Astrocyte of the hippocampus (primary cell): Measurements from ENCODE around the gene PCK1.

Experiments
- DNase-seq: peaks from one replicate; pipeline ENCODE4 v3.0.0; 2011; ENCODE audit warnings: low read depth, low spot score

The PCK1 gene

DNA sequence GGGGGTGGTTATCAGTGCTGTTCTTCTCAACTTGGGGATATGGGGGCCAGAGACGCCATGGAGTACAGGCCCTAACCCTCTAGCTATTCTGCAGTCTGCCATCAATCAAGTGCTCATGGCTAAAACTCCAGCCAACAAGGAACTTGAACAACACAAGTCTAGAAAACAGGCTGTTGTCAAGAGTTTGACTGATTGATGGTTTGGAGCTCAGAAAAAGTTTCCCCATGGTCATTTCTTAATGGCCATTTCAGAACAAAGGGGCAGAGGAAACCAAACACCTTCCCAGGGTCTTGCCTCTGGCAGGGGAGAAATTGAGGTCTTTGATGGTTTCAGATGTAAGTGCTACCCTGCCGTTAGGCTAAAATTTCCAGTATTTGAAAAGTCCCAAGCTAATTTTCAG lies 15.1 kb downstream of the PCK1 start:
- DNase-seq: no peak

DNA sequence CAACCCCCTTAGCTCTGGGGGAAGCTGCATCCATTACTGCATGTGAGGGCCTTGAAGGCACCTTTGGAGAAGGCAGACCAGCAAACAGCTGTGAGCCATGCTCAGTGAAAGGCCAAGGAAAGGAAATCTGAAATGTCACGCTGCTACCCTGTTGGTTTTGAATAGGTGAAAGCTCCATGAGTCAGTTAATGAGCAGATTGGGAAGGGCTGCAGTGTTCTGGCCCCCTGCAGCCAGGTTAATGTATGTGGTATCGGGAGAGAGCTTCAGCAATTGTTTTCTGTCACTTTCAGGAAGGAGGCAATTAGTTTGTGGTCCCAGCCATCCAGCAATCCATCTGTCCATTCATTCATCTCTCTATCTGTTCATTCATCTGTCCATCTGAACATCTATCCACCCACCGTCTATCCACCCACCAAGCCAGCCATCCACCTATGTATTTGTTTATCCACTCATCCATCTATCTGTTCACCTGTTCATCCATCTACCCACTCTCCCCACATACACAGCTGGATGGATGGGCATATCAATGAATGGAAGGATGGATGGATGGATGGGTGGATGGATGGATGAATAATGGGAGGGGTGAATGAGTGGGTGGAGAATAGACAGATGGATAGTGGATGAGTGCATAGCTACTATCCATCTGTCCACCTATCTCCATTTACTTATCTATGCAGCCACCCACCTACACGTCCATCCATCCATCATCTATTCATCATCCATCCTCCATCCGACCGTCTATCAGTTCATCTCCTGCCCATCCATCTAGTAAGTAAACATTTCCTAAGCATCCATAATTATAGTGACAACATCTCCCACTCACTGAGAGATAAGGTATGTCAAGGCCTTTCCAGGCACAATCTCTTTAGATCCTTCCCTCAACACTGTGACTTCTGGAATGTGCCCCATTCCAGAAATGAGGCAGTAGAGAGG lies 16.0 kb downstream of the PCK1 start:
- no peak for DNase-seq

DNA sequence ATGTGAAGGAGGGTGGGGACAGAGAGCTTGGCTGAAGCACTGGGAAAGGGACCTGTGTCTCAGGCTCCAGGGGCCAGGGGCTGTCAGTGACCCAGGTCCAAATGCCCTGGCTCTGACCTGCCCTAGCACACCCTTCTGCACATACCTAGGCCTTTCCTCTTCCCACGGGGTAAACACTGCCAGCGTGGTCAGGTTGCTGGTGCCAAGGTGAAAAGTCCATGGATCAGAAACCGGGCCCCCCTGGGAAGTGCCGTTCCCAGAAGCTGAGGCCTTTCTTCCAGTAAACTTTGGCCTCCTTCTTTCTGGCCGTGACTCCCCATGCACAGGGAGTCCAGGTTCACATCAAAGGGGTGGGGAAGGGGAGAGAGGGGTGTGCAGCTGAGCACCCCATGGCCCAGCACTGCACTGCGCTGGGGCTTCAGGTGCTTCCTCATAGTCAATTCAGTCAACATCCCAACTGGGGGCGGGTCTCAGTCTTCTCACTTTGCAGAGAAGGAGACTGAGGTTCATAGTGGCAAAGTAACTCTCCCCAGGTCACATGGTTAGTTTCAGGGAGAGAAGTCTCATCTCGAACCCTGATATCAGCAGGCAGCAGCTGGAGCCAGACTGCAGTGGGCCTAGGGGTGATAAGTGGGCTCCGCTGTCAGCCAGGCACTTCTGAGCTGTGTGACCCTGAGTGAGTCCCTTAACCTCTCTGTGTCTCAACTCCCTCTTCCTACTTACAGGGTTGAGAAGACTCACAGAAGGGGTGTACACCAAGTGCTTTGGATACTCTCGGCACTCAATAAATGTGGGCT lies 17.0 kb downstream of the PCK1 start:
- DNase-seq: no peak

DNA sequence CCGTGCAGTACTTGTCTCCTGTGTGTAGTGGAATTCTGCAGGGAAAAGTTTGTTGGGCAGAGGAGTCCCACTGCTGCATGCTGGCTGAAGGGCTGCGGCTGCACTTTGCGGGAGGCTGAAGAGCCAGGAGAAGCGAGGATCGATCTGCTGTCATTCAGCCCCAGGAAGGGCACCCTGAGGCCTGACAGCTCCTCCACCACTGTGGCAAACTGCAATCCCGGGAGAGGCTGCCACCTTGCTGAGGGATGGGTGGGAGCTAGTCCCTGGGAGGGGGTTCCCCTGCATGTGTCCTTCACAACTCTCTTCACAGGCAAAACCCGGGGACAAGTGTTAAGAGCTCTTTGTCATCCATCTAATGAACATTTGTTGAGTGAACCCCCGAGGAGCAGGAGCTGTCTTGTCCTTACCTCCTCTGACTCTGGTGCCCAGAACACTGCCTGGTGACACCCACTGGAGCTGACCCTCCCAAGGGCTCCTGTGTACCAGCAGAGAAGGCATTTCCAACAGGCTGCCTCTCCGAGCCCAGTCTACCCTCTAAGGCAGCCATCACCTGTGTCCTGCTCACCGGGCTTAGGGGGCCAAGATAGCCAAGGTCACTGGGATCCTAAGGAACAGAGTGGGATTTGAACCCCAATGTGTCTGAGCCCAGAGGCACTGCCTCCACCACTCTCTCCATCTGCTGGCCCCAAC lies 17.7 kb downstream of the PCK1 start:
- DNase-seq: no peak

DNA sequence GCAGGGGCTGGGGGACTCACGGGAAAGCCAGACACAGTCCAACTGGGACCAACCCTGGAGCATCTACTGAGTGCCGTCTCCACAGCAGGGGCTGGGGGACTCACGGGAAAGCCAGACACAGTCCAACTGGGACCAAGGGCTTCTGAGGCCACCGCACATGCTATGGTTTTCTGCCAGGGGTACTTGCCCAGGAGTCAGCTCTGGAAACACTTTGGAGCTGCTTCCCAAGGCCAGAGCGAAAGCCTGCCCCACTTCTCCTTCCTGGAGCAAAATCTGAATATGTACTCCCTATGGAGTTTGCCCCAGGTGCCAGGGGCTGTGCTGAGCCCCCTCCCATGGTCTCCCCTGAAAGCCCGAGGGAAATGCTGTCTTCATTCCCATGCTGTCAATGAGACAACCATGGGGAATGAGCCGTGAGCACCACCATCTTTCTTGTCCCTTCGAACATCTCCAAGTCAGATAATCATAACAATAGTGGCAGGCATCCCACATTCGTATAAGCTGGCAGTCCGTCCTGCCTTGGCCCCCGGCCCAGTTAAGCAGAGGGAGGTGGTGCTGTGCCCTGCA lies 18.5 kb downstream of the PCK1 start:
- DNase-seq: no peak

DNA sequence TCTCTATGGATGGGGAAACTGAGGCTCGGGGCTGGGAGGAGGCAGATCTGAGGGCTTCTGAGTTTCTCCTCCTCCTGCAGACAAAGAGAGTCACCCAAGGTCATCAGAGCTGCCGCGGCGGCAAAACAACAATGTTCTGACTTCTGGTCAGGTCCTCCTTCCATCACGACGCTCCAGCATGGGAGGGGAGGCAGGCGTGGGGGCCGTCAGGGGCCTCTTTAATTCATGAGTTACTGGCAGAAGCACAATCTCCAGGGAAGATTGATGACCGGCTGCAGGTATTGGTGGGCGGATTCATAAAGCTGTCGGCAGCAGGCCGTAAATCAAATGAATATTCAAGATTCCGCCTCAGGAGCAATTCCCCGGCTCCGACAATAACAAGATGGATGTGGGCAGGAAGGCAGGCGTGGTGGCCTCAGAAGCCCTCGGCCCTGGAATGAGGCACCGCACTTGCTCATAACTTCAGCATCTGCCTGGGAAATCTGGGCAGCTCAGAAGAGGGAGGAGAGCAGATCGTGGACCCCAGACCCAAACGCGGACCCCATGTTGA lies 19.1 kb downstream of the PCK1 start:
- DNase-seq: peak; percentile 22

DNA sequence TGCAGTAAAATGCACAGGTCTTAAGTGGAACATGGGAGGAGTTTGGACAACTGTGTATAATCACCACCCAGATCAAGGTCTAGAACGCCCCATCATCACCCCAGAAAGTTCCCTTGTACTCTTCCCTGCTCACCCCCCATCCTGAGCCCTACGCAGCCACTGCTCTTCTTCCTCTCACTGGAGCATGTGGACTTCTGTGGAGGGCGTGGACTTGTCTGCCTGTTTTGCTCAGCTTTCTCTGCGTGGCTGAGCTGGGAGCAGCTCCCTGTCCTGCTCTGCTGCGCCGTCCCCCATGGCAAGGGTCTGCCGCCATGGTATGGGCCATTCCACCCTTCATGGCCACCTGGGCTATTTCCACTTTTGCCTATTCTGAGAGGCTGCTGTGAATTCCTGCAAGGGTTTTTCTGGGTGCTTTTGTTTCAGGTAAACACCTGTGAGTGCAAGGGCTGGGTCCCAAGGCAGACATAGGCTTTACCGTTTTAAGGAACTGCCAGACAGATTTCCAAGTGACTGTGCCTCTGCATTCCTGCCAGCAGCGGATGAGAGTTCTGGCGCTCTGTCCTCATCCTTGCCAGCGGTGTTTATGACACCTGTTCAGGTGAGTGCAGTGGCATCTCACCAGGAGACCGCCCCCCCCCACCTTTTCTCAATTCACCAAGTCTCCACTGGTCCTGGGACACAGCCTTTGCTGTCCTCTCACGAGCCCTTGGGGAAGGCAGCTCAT lies 19.7 kb downstream of the PCK1 start:
- DNase-seq: no peak

DNA sequence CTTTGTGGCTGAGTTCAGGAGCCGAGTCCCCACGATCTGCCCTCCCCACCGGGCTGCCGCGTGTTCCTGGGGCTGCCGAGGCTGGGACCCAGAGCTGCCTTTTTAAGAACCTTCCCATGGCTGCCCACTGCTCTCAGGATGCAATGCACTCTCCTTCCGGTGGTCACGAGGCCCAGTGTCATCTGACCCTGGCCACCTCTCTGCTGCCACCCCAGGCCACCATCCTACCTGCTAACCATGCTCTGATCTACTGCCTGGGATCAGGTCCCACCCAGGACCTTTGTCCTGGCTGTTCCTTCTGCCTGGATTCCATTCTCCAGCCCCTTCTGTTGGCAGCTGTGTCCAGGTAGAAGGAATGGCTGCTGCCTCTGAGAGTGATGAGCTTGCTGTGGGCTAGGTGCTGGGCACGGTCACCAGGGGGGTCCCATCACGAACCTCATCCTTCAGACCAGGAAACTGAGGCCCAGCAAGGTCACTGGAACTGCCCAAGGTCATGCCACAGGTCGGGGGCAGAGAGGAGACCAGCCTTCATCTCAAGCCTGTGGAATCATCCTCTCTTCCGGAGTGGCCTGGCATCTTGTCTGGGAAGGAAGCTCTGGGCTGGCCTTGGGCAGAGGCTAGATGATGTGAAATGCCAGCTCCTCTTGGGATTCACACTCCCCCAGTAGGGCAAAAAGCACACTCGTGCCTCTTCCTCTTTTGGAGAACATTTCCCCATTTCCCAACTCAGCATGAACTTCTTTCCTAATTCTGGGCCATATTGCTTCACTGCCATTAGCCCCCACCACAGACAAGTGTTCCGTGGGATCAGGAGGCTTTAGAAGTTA lies 20.5 kb downstream of the PCK1 start:
- DNase-seq: no peak

DNA sequence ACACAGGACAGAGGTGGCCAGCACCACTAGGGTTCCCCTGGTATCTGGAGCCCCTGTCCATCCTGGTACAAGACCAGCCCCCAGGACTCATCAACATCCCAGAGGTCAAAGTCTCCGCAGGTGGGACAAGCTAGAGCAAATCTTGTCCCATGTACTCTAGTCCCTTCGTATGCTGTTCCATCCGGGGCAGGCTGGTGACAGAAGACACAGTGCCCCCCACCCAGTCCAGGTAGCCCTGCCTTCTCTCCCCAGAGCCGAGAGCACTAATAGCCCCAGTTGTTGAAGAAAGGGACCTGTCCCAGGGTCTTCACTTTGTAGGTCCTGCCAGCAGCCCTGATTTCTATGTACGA lies 21.1 kb downstream of the PCK1 start:
- DNase-seq: no peak

DNA sequence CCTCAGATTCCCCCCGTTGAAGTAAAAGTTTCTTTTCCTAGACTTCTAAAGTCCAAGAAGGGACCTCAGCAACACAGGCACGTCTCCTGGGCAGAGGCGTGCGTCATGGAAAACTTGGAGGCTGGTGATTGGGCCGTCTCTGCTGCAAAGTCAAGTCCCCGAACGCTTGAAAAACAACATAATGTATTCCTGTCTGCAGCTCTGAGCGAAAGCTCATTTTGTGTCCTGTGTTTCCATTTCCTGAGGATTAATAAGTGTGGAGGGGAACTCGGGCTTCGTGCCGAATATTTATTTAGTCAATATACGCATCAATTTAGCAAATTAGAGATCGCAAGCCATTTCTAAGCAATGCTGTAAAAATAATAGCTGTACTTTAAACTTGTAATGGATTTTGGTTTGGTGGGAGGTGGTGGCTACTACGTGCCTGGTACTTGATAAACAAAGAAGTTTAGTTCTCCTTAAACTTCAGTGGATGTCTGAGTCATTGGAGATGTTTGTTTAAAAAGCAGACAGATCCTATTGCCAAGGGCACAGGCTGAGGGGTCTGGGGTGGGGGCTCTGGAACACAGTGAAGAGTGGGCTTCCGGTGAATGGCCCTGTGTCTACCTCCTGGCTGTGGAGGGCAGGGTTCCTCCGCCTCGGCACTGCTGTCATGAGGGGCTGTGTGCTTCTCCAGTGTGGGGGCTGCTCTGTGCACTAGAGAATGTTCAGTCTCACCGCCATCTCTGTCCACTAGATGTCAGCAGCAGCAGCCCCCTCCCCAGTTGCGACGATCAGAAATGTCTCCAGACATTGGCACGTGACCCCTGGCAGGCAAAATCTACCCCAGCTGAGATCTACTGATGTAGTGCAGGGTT lies 21.8 kb downstream of the PCK1 start:
- DNase-seq: peak; percentile 91

DNA sequence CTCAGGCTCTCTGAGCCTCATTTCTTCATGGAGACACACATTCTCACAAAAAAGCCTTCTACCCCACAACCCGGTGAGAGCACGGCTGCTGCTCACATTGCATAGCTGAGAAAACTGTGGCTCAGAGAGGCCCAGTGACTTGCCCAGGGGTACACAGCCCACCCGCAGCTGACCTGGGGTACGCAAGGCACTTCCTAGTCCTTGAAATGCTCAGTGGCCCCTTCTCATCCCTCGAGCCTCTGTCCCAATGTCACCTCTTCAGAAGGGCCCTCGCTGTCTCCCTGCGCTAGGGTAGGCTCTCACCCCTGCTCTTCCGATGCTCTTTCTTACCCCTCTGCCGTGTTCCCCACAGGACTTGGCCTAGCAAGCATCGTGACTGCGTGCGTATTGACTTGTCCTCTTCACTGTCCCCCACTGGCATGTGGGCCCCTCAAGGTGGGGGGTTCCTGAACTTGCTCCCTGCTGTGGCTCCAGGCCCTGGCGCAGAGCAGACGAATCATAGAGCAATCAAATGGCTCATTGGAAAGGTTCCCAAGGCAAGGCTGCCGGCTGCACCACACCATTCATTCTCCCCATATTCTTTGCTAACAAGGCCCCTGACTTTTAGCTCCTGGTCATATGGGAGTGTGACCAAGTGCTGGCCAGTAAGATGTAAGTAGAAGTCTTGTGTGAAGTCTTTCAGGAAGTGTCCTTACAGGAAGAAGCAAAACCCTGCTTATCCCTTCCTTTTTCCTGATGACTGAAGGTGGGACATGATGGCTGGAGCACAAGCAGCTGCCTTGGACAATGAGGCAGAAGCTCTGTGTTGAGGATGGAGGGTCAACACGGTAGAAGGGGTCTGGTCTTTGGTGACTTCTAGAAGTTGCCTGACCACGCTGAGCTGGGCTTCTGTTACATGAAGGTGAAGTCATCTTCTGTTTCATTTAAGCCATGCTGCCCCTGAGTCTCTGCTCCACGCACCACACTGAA lies 22.7 kb downstream of the PCK1 start:
- DNase-seq: no peak

DNA sequence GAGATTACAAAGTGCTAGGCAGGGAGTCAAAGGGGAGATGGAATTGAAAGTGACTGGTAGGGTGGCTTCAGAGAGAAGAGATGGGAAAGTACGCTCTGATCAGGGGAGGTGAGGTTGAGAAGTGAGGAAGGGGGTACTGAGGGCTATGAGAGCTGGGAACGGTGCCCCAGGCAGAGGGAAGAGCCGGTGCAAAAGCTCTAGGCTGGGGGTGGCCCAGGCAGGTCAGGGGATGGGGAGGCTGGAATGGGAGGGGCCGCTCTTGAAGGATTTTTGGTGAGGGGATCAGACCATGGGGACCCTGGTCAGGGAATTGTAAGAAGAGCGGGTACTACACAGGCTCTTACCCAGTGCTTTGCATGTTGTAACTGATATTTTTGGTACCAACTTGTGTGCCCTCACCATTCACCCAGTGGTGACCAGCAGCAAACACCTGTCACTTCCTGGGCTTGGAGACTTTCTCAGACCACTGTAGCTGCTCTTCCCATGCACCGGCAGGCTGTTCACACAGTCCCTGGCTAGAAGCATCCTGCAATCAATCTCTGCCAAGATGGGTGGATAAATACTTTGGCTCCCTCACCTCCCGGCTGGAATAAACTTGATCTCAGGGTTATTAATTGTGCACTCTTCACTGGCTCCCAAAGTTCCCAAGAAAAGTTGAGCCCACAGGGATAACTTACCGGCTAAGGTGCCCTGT lies 24.0 kb downstream of the PCK1 start:
- DNase-seq: no peak

DNA sequence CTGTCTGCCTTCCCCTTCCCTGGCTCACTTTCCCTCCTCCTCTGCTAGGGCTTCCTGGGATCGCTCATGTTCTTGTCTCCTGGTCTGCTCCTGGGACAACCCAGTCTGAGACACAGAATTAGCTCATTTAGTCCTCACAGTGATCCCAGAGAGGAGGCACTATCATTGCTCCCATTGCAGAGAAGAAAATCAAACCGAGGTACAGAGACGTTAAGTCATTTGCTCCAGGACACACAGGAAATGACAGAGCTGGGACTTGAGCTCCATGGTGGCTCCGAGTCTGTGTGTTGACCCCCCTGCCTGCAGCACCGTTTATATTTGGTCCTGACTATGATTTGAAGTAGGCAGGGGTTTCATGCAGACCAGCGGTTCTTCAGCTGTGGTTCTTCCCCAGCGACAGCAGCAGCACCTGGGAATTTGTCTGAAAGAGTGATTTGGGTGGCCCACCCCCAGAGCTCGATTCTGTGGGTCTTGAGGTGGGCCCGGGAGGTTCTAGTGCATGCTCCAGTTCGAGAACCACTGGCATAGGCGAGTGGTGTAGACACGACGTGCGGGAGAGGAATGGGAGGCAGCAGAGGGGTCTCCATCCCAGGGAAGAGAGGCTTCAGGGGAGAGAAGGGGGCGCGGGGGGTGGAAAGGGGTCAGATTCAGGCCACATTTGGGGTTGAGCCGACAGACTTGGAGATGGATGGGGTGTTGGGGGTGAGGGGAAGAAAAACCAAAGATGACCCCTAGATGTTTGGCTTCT lies 24.7 kb downstream of the PCK1 start:
- no peak for DNase-seq

DNA sequence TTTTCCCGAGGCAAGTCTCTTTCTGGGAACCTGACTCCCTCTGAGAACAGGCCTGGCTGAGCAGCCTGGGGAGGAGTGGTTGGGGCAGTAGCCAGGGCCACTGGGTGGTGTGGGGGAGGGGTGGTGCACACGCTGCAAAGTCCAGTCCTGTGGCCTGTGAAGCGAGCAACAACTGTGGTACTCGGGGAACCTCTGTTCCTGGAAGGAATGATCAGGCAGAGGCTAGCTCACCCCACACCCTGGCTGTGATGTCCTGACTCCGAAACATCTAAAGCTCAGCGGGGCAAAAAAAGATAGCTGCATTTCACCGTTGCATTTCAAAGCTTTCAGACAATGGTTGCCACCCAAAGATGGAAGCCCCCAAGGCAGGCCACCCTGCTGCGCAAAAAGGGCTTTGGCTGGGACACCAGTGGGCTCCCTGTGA lies 25.5 kb downstream of the PCK1 start:
- peak; percentile 30 for DNase-seq

DNA sequence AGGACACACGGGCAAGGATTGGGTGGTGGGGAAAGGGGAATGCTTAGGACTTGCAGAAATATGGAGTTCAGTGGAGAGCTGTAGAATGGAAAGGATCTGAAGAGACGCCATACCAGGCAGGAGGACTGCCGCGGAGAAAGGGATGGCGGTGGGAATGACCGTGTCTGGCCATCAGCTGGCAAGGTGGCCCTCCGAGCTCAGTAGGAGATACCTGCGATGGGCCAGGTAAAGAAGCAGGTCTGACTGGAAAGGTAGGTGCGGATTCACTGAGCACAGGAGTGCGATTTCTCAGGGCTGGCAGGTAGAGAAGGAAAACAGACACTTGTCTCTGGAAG lies 26.0 kb downstream of the PCK1 start:
- DNase-seq: no peak

DNA sequence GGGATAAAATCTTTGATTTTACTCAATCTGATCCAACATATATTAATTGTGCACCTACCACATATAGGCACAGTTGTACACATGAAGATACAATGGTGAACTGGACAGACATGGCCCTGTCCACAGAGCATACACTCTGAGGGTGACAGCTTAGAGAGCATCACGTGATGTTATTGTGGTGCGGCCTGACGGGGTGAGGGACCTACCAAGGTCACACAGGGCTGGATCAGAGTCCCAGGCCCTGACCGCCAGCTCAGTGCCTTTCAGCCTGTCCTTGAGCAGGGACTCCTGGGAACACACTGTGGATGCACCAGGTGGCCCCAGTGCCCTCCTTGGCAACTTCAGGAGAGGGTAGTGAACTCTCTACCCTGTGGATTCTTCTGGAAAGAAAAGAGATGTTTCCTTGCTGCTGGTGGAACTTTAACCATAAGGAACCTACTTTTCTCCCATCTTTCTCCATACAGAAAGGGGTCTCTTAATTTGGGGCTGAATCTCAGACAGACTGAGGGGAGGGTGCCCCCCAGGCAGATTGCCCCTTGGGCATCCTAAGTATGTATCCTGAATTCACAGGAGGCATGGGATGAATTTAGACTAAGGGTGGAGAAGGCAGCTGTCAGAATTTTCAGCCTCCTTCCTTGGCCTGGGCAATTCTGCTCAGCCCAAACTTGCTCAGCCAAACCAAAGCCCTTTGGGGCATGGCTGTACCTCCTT lies 26.5 kb downstream of the PCK1 start:
- DNase-seq: no peak
